ENCODE measurements around the gene EID3. TPM values are rescaled to one million over a fixed set of nuclear protein-coding genes. Genes with fewer than 3 reads are reported as not detected.

The EID3 gene
- total and polyA plus RNA-seq, 9 of the 15 experiments (the other 6 are each of a cell fraction or from before 2014, with no cell fraction given) = 0.07 to 3.5 (median 0.42) TPM

DNA sequence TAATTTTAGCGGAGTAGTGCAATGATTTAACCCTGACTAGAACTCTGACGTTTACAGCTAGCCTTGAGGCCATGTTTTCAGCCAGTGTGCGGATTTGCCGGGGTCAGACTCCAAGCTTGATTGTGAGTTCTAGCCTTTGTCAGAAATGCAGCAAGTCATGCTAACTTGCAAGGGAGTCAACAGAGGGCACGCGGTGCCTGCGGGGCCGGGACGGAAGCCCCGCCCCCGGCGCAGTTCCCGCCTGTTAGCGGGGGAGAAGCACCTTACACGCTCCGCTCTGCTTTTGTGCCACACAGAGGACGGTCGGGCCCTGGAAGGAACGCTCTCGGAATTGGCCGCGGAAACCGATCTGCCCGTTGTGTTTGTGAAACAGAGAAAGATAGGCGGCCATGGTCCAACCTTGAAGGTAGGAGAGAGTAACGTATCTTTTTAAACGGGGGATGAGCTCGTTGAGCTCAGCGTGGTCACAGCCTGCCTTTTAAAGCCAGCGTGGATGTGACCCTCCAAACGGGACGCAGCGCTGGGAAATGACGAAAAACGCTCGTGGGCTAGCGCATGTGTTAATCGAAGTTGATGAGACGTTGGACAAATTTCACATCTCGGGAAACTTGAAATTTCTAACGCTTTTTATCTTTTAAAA is 14.8 kb upstream of the EID3 start (continued):
- TF ChIP-seq, protein P1, sequence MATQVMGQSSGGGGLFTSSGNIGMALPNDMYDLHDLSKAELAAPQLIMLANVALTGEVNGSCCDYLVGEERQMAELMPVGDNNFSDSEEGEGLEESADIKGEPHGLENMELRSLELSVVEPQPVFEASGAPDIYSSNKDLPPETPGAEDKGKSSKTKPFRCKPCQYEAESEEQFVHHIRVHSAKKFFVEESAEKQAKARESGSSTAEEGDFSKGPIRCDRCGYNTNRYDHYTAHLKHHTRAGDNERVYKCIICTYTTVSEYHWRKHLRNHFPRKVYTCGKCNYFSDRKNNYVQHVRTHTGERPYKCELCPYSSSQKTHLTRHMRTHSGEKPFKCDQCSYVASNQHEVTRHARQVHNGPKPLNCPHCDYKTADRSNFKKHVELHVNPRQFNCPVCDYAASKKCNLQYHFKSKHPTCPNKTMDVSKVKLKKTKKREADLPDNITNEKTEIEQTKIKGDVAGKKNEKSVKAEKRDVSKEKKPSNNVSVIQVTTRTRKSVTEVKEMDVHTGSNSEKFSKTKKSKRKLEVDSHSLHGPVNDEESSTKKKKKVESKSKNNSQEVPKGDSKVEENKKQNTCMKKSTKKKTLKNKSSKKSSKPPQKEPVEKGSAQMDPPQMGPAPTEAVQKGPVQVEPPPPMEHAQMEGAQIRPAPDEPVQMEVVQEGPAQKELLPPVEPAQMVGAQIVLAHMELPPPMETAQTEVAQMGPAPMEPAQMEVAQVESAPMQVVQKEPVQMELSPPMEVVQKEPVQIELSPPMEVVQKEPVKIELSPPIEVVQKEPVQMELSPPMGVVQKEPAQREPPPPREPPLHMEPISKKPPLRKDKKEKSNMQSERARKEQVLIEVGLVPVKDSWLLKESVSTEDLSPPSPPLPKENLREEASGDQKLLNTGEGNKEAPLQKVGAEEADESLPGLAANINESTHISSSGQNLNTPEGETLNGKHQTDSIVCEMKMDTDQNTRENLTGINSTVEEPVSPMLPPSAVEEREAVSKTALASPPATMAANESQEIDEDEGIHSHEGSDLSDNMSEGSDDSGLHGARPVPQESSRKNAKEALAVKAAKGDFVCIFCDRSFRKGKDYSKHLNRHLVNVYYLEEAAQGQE (IDR thresholded peaks at IDR 0.05; ENCODE audit: borderline replicate concordance) = peak; percentile 34
- TF ChIP-seq, protein P1 (CRISPR knock-in tag; IDR thresholded peaks at IDR 0.05; ENCODE audit: low read depth) = peak; percentile 38; the same call in 1 of the 2 replicates
- TF ChIP-seq OTX1 (CRISPR knock-in tag; IDR thresholded peaks at IDR 0.05) = no peak
- no peak for TF ChIP-seq HMG20A (CRISPR knock-in tag; conservative IDR thresholded peaks at IDR 0.05)
- TF ChIP-seq, protein P2, sequence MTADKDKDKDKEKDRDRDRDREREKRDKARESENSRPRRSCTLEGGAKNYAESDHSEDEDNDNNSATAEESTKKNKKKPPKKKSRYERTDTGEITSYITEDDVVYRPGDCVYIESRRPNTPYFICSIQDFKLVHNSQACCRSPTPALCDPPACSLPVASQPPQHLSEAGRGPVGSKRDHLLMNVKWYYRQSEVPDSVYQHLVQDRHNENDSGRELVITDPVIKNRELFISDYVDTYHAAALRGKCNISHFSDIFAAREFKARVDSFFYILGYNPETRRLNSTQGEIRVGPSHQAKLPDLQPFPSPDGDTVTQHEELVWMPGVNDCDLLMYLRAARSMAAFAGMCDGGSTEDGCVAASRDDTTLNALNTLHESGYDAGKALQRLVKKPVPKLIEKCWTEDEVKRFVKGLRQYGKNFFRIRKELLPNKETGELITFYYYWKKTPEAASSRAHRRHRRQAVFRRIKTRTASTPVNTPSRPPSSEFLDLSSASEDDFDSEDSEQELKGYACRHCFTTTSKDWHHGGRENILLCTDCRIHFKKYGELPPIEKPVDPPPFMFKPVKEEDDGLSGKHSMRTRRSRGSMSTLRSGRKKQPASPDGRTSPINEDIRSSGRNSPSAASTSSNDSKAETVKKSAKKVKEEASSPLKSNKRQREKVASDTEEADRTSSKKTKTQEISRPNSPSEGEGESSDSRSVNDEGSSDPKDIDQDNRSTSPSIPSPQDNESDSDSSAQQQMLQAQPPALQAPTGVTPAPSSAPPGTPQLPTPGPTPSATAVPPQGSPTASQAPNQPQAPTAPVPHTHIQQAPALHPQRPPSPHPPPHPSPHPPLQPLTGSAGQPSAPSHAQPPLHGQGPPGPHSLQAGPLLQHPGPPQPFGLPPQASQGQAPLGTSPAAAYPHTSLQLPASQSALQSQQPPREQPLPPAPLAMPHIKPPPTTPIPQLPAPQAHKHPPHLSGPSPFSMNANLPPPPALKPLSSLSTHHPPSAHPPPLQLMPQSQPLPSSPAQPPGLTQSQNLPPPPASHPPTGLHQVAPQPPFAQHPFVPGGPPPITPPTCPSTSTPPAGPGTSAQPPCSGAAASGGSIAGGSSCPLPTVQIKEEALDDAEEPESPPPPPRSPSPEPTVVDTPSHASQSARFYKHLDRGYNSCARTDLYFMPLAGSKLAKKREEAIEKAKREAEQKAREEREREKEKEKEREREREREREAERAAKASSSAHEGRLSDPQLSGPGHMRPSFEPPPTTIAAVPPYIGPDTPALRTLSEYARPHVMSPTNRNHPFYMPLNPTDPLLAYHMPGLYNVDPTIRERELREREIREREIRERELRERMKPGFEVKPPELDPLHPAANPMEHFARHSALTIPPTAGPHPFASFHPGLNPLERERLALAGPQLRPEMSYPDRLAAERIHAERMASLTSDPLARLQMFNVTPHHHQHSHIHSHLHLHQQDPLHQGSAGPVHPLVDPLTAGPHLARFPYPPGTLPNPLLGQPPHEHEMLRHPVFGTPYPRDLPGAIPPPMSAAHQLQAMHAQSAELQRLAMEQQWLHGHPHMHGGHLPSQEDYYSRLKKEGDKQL (CRISPR knock-in tag; IDR thresholded peaks at IDR 0.05; ENCODE audit: borderline replicate concordance) = no peak
- TF ChIP-seq POU5F1 (IDR thresholded peaks at IDR 0.05; ENCODE audit: borderline replicate concordance, low read depth, low read length, partially characterized antibody) = no peak
- TF ChIP-seq CBX3 (IDR thresholded peaks at IDR 0.05; ENCODE audit: borderline replicate concordance in 1 of 2, low read length in 2 of 2) = peak in 1 of 2 experiments; percentile 74; a peak in 1 of 3 replicates
- TF ChIP-seq HCFC1 (IDR thresholded peaks at IDR 0.05; ENCODE audit: low read depth, low read length) = peak; percentile 19
- TF ChIP-seq JUN (IDR thresholded peaks at IDR 0.05; ENCODE audit: borderline replicate concordance, low read depth, low read length) = no peak
- TF ChIP-seq JUN (CRISPR knock-in tag; IDR thresholded peaks at IDR 0.05; ENCODE audit: borderline replicate concordance) = no peak
